SK-N-SH (cell line): ENCODE data around the gene NDUFS3. TPM values are rescaled to one million over a fixed set of nuclear protein-coding genes. Genes with fewer than 3 reads are reported as not detected.

ENCODE experiments used
- CTCF ChIA-PET: fragments of 300-600, 350-600 bp; formaldehyde crosslinking; extraction: SDS; loops from one replicate; lab custom pipeline; 2021; lab: Yijun Ruan, JAX
- POLR2A ChIA-PET: fragments of 350-600 bp; sonication (Branson Sonifier 250); formaldehyde crosslinking; extraction: SDS; loops from one replicate; lab custom pipeline; 2020; ENCODE audit warnings: antibody characterized with exemption, inconsistent platforms; lab: Yijun Ruan, JAX
- DNase-seq: peaks from one replicate; pipeline ENCODE4 v3.0.0; 2012
- H2AFZ ChIP-seq: fragments of 200-600 bp; sonication (generic); 2 replicates; pipeline ENCODE4 v1.8.1; 2016; ENCODE audit warnings: antibody characterized with exemption, mild to moderate bottlenecking, low read depth
- H3F3A ChIP-seq: fragments of 200-600 bp; sonication (generic); replicated peaks from 2 replicates; pipeline ENCODE3; 2016; ENCODE audit warnings: antibody characterized with exemption, mild to moderate bottlenecking; ENCODE audit not compliant: insufficient read depth
- H3K27ac ChIP-seq, 2 experiments: fragments of 200-500 bp in 1 of 2; fragments of 200-600 bp in 1 of 2; sonication (Bioruptor generic) in 1 of 2; sonication (generic), shearing (Covaris generic) in 1 of 2; 2 replicates each; pipeline versions ENCODE4 v1.5.1 to v1.6.1; 2014 to 2016; ENCODE audit warnings: low read depth in 2 of 2, inconsistent platforms in 1 of 2, low read length in 1 of 2, mild to moderate bottlenecking in 1 of 2, mixed read lengths in 1 of 2
- H3K27me3 ChIP-seq: fragments of 200-600 bp; sonication (generic), shearing (Covaris generic); 2 replicates; pipeline ENCODE4 v1.6.1; 2016; ENCODE audit warnings: mixed run types; ENCODE audit not compliant: insufficient read depth
- H3K36me3 ChIP-seq, 2 experiments: fragments of 200-500 bp in 1 of 2; fragments of 200-600 bp in 1 of 2; sonication (Bioruptor generic) in 1 of 2; sonication (generic) in 1 of 2; replicated peaks in 1 of 2; 2 replicates each; pipeline versions ENCODE3 to v1.5.1; 2014 to 2016; ENCODE audit warnings: low read length in 1 of 2, mild to moderate bottlenecking in 1 of 2; ENCODE audit not compliant: insufficient read depth in 2 of 2, control insufficient read depth in 1 of 2
- H3K4me1 ChIP-seq, 2 experiments: fragments of 200-500 bp in 1 of 2; fragments of 200-600 bp in 1 of 2; sonication (Bioruptor generic) in 1 of 2; sonication (generic), shearing (Covaris generic) in 1 of 2; 2 replicates each; pipeline versions ENCODE4 v1.5.1 to v1.6.1; 2014 to 2016; ENCODE audit warnings: low read depth in 1 of 2, low read length in 1 of 2, mixed run types in 1 of 2; ENCODE audit not compliant: insufficient read depth in 2 of 2, control insufficient read depth in 1 of 2
- H3K4me2 ChIP-seq: fragments of 200-600 bp; sonication (generic), shearing (Covaris generic); 2 replicates; pipeline ENCODE4 v1.6.1; 2017; ENCODE audit warnings: mixed run types
- H3K4me3 ChIP-seq, 2 experiments: fragments of 200-500 bp in 1 of 2; fragments of 200-600 bp in 1 of 2; sonication (Bioruptor generic) in 1 of 2; sonication (generic), shearing (Covaris generic) in 1 of 2; 2 replicates each; pipeline versions ENCODE4 v1.5.1 to v1.8.1; 2014 to 2016; ENCODE audit warnings: low read depth in 2 of 2, inconsistent platforms in 1 of 2, low read length in 1 of 2, mild to moderate bottlenecking in 1 of 2, mixed read lengths in 1 of 2, moderate library complexity in 1 of 2
- H3K79me2 ChIP-seq: fragments of 200-600 bp; sonication (generic); 2 replicates; pipeline ENCODE4 v1.8.1; 2017; ENCODE audit warnings: mild to moderate bottlenecking; ENCODE audit not compliant: insufficient read depth
- H3K9ac ChIP-seq: fragments of 200-600 bp; sonication (generic); 2 replicates; pipeline ENCODE4 v1.6.1; 2017; ENCODE audit warnings: mixed run types
- H3K9me2 ChIP-seq: fragments of 200-600 bp; sonication (generic); 2 replicates; pipeline ENCODE4 v1.6.1; 2017; ENCODE audit warnings: mixed run types
- H3K9me3 ChIP-seq: fragments of 200-600 bp; sonication (generic); 2 replicates; pipeline ENCODE4 v1.6.1; 2017; ENCODE audit warnings: mixed run types, mild to moderate bottlenecking, moderate library complexity
- H4K20me1 ChIP-seq: fragments of 200-600 bp; sonication (generic); 2 replicates; pipeline ENCODE4 v1.6.1; 2017; ENCODE audit warnings: mild to moderate bottlenecking, mixed run types; ENCODE audit not compliant: insufficient read depth
- CHD2 ChIP-seq: fragments of 150-350 bp; IDR thresholded peaks from 2 replicates; pipeline ENCODE4 v1.6.1; 2018; ENCODE audit warnings: low read length; ENCODE audit not compliant: partially characterized antibody
- EP300 ChIP-seq, 2 experiments: IDR thresholded peaks; 2 replicates each; pipeline versions ENCODE4 v1.4.0 to v1.6.1; 2012; ENCODE audit warnings: borderline replicate concordance in 1 of 2, low read depth in 1 of 2, low read length in 1 of 2
- EZH2phosphoT487 ChIP-seq: fragments of 200-600 bp; sonication (generic); IDR thresholded peaks from 2 replicates; pipeline ENCODE4 v1.6.1; 2017; ENCODE audit warnings: low read depth, mixed run types, mild to moderate bottlenecking, antibody characterized with exemption, moderate library complexity, borderline replicate concordance
- FOXJ3 ChIP-seq: sonication (generic); formaldehyde crosslinking; IDR thresholded peaks from 2 replicates; pipeline ENCODE4 v1.5.1; 2020; ENCODE audit warnings: mild to moderate bottlenecking, missing genetic modification reagents
- GABPA ChIP-seq: IDR thresholded peaks from 2 replicates; pipeline ENCODE4 v1.4.0; 2012; ENCODE audit warnings: low read depth, mild to moderate bottlenecking
- GATA2 ChIP-seq: sonication (generic); formaldehyde crosslinking; IDR thresholded peaks from 2 replicates; pipeline ENCODE4 v1.5.0; 2020; ENCODE audit warnings: mild to moderate bottlenecking, missing genetic modification reagents
- IRF3 ChIP-seq: fragments of 150-350 bp; IDR thresholded peaks from 2 replicates; pipeline ENCODE4 v1.6.1; 2016; ENCODE audit warnings: mild to moderate bottlenecking, low read depth, low read length
- JUND ChIP-seq: IDR thresholded peaks from 2 replicates; pipeline ENCODE4 v1.4.0; 2012
- MAX ChIP-seq: IDR thresholded peaks from 2 replicates; pipeline ENCODE4 v1.4.0; 2012; ENCODE audit warnings: low read depth
- PBX3 ChIP-seq: IDR thresholded peaks from 2 replicates; pipeline ENCODE4; 2012
- RCOR1 ChIP-seq: fragments of 150-350 bp; IDR thresholded peaks from 2 replicates; pipeline ENCODE4 v1.6.1; 2017; ENCODE audit warnings: antibody characterized with exemption, low read length
- REST ChIP-seq: IDR thresholded peaks from 2 replicates; pipeline ENCODE4 v1.6.1; 2012; ENCODE audit warnings: mild to moderate bottlenecking, low read depth, low read length, moderate library complexity
- RXRA ChIP-seq: IDR thresholded peaks from 2 replicates; pipeline ENCODE4 v1.4.0; 2012; ENCODE audit warnings: low read depth, mild to moderate bottlenecking, borderline replicate concordance
- SIN3A ChIP-seq: IDR thresholded peaks from 2 replicates; pipeline ENCODE4 v1.6.1; 2012; ENCODE audit warnings: low read depth, mild to moderate bottlenecking, low read length, moderate library complexity, borderline replicate concordance
- TEAD4 ChIP-seq: IDR thresholded peaks from 2 replicates; pipeline ENCODE4 v1.4.0; 2012; ENCODE audit warnings: mild to moderate bottlenecking, borderline replicate concordance; ENCODE audit not compliant: insufficient read depth
- USF1 ChIP-seq: IDR thresholded peaks from 2 replicates; pipeline ENCODE4 v1.4.0; 2012; ENCODE audit warnings: low read depth, borderline replicate concordance
- WGBS: methylation state at CpG from one replicate; pipeline ENCODE4 v1.1.6; 2017; ENCODE audit warnings: low lambda C conversion rate; 5-methylcytosine and 5-hydroxymethylcytosine counted together
- polyA plus RNA-seq, 3 experiments: library from polyadenylated mRNA; depleted of rRNA; stranded (reverse); fragments of >200 nt; gene quantifications; 2 replicates each; pipeline ENCODE4 v1.2.3, GENCODE V29; 2012

Gene NDUFS3
- polyA plus RNA-seq, 1 of the 3 experiments (the other 2 are of a cell fraction): 150 TPM

- Histone ChIP-seq H3K79me2 (peaks cover 73% of the 10 kb centered on the region), H3K9ac (peak overlapping the region; percentile 92), H3F3A (peaks cover 7% of the 10 kb centered on the region), H3K36me3 (peaks cover 40 to 59% of the 10 kb centered on the region in 2 experiments), H4K20me1 (no peaks in the 10 kb centered on the region), H3K4me3 (peak overlapping the region; percentile 90 to 98), H3K27me3 (no peaks in the 10 kb centered on the region), H3K4me1 (peaks cover 13 to 25% of the 10 kb centered on the region in 2 experiments; a peak in 3 of 4 replicates), H2AFZ (no peak overlapping the region), H3K27ac (peak overlapping the region; percentile 69 to 94; a peak in 3 of 4 replicates), H3K9me2 (no peaks in the 10 kb centered on the region), H3K4me2 (peak overlapping the region; percentile 94), H3K9me3 (no peaks in the 10 kb centered on the region)
- no peak for DNase-seq
- CTCF ChIA-PET: interaction anchor here (0.9 to 2.5 kb wide), 4 partner anchors 10 to 40 kb away, joined by 3 to 14 read pairs (median 4); partner anchors contain the start of genes CELF1 and PTPMT1
- POLR2A ChIA-PET: interaction anchor here (0.9 to 2.2 kb wide), 3 partner anchors 13 to 30 kb away, joined by 3 to 18 read pairs (median 7); partner anchors contain the start of gene PTPMT1
- TF ChIP-seq GATA2 (CRISPR knock-in tag): 0 out of 2 replicates have a peak, but pooled peaks have one; percentile 17
- no peak for TF ChIP-seq PBX3
- TF ChIP-seq GABPA: no peak
- 33% methylated on average over 13 of the region's 13 CpGs for WGBS
Measured at GRCh38 chr11:47577460-47578041, 1.3 kb upstream of the NDUFS3 start.

GRCh38 chr11:47583844-47584243, 5.0 kb downstream of the NDUFS3 start:
- 93% methylated on average over 5 of the region's 5 CpGs for WGBS
- Histone ChIP-seq H4K20me1 (no peaks in the 10 kb centered on the region), H3K27ac (no peak overlapping the region), H3K27me3 (no peaks in the 10 kb centered on the region), H3K36me3 (peaks cover 34 to 38% of the 10 kb centered on the region in 2 experiments), H3K4me2 (no peak overlapping the region)
- CTCF ChIA-PET: no interaction called here
- TF ChIP-seq GABPA (no peak), SIN3A (no peak), RXRA (no peak), EP300 (IDR thresholded peaks at IDR 0.05; ENCODE audit: borderline replicate concordance in 1 of 2, low read depth in 1 of 2, low read length in 1 of 2) (no peak), CHD2 (no peak), EZH2phosphoT487 (no peak), USF1 (no peak), TEAD4 (no peak), RCOR1 (no peak), MAX (no peak), FOXJ3 (CRISPR knock-in tag) (no peak), PBX3 (no peak), IRF3 (no peak), JUND (no peak), REST (no peak)
- TF ChIP-seq, all 33 proteins: peak for 0
- Histone ChIP-seq H3K9me3 (no peaks in the 10 kb centered on the region), H2AFZ (no peak overlapping the region), H3K4me1 (peaks cover 0 to 9% of the 10 kb centered on the region in 2 experiments; a peak in 3 of 4 replicates), H3K9ac (no peak overlapping the region), H3F3A (no peaks in the 10 kb centered on the region), H3K79me2 (peaks cover 24% of the 10 kb centered on the region), H3K9me2 (no peaks in the 10 kb centered on the region), H3K4me3 (no peak overlapping the region)
- POLR2A ChIA-PET: no interaction called here
- DNase-seq: no peak
